Measurements from ENCODE around the gene ZBTB3. TPM values are rescaled to one million over a fixed set of nuclear protein-coding genes. Genes with fewer than 3 reads are reported as not detected.

The ZBTB3 gene
- total RNA-seq (2021; fragmentation: NEBNext Ultra II Directional; extraction: Animal tissue kit (Norgen Biotek cat#: 25700)) = 76.5 and 76.9 TPM in 2 replicates
- polyA plus RNA-seq (2011; rRNA removed) = 30.2 and 39.5 TPM in 2 replicates
- polyA plus RNA-seq (2011; cell fraction: cytosol; rRNA removed) = 32.4 TPM
- polyA plus RNA-seq (2011; cell fraction: nucleus; rRNA removed) = 42.7 TPM
- polyA plus RNA-seq (2012, experiment 1 of 2) = 25.8 to 27.7 TPM (median 26.2 TPM) in 4 replicates
- polyA plus RNA-seq (2012, experiment 2 of 2) = 15.5 TPM
- 90.5 TPM for polyA plus RNA-seq (2013, experiment 1 of 2)
- polyA plus RNA-seq (2013, experiment 2 of 2) = 90.7 TPM
- 56.6 and 78.4 TPM in 2 replicates for polyA minus RNA-seq (2011; rRNA and poly(A)+ RNA removed)
- 36.3 TPM for polyA minus RNA-seq (2011; cell fraction: cytosol; rRNA and poly(A)+ RNA removed)
- 27.4 TPM for polyA minus RNA-seq (2011; cell fraction: nucleus; rRNA and poly(A)+ RNA removed)
- long read RNA-seq, experiment 1, partial matches to known transcripts = 2 of 4 reads
- long read RNA-seq, experiment 1, other reads (novel, unspliced or antisense) = 2 of 4 reads
- long read RNA-seq, experiment 2, partial matches to known transcripts = 0 of 1 reads
- long read RNA-seq, experiment 2, other reads (novel, unspliced or antisense) = 0 of 1 reads

GRCh38 chr11:62753736-62754603 is at the start of gene ZBTB3:
ZBTB3 (minus strand) TSS chr11:62754160; CDS start chr11:62753664, 496 bp downstream.
- H4K5ac ChIP-seq (ENCODE audit: insufficient read length, low read depth, low read length) = peak within 1 kb of the TSS; percentile 98
- H3K79me1 ChIP-seq (ENCODE audit: low read depth, low read length) = peaks cover 16% of the 10 kb centered on the region
- H3K4me1 ChIP-seq (replicated peaks in 1 of 4; ENCODE audit: control insufficient read depth in 3 of 4, insufficient read depth in 4 of 4, low read length in 3 of 4) = peaks cover 4 to 9% (median 6%) of the 10 kb centered on the region in 4 experiments
- H2AFZ ChIP-seq (ENCODE audit: low read length) = peak within 1 kb of the TSS; percentile 99
- peaks cover 10 to 55% of the 10 kb centered on the region in 2 experiments for H3K79me2 ChIP-seq (ENCODE audit: control insufficient read depth in 1 of 2, insufficient read depth in 2 of 2, low read length in 2 of 2)
- peak within 1 kb of the TSS; percentile 39 for H3K56ac ChIP-seq (replicated peaks; ENCODE audit: insufficient read length, low read depth, low read length)
- no peak within 1 kb of the TSS for H3K23ac ChIP-seq (ENCODE audit: insufficient read length)
- POLR2A ChIA-PET (ENCODE audit: partially characterized antibody) = interaction anchor here (0.7 to 16.9 kb wide), 32 partner anchors 8 to 180 kb away, joined by 3 to 192 read pairs (median 6); partner anchors contain the start of genes BSCL2, C11orf98, CSKMT and EEF1G
- CTCF ChIA-PET (ENCODE audit: partially characterized antibody) = interaction anchor here (0.6 to 5.4 kb wide), 14 partner anchors 8 to 160 kb away, joined by 3 to 48 read pairs (median 4); partner anchors contain the start of genes HNRNPUL2, POLR2G, TAF6L and TMEM179B
- peak within 1 kb of the TSS; percentile 74 to 89 (median 82) for H3K4me3 ChIP-seq (ENCODE audit: extremely low read depth in 1 of 4, insufficient read depth in 2 of 4, low read depth in 3 of 4, low read length in 4 of 4)
- H3K23me2 ChIP-seq (ENCODE audit: low read depth, low read length) = no peaks in the 10 kb centered on the region; the same call in 1 of the 2 replicates
- H3K9ac ChIP-seq (replicated peaks in 1 of 4; ENCODE audit: extremely low read depth in 1 of 4, low read depth in 3 of 4, low read length in 3 of 4) = peak within 1 kb of the TSS; percentile 60 to 95 (median 86)
- no peak within 1 kb of the TSS for H2BK20ac ChIP-seq (ENCODE audit: low read length)
- no peak within 1 kb of the TSS for H3K4ac ChIP-seq (replicated peaks; ENCODE audit: insufficient read length, low read depth, low read length)
- FAIRE-seq = peak; percentile 90
- peak within 1 kb of the TSS; percentile 98; the same call in 1 of the 2 replicates for H4K8ac ChIP-seq (ENCODE audit: extremely low read depth, insufficient read depth, low read length)
- no peak within 1 kb of the TSS for H2AK5ac ChIP-seq (ENCODE audit: low read depth, low read length)
- WGBS, 2 experiments (ENCODE audit: extremely low coverage in 1 of 2, insufficient coverage in 1 of 2, insufficient read length in 1 of 2, insufficient replicate concordance in 2 of 2, low coverage in 1 of 2, low lambda C conversion rate in 2 of 2, missing lambda C conversion rate in 1 of 2) = 3% methylated on average over 42 of the region's 47 CpGs; no CpG with 5 or more reads in 1 of the 2 experiments
- peaks cover 14 to 33% (median 17%) of the 10 kb centered on the region in 4 experiments for H3K36me3 ChIP-seq (ENCODE audit: control insufficient read depth in 2 of 4, insufficient read depth in 4 of 4, low read length in 3 of 4)
- no peaks in the 10 kb centered on the region for H3K9me3 ChIP-seq (ENCODE audit: insufficient read depth in 2 of 2, low read depth in 1 of 2, low read length in 1 of 2)
- H2BK15ac ChIP-seq (ENCODE audit: low read length) = no peak within 1 kb of the TSS
- peak; percentile 97 to 99 for DNase-seq (ENCODE audit: low read depth in 1 of 2, low spot score in 2 of 2)
- H4K91ac ChIP-seq (replicated peaks; ENCODE audit: insufficient read length, low read length) = peak within 1 kb of the TSS; percentile 57
- H3K27ac ChIP-seq (ENCODE audit: low read depth, low read length) = peak within 1 kb of the TSS; percentile 86
- H2BK12ac ChIP-seq (ENCODE audit: low read depth, low read length) = peak within 1 kb of the TSS; percentile 82; the same call in 1 of the 2 replicates
- peaks cover 14 to 19% of the 10 kb centered on the region in 2 experiments for H4K20me1 ChIP-seq (replicated peaks in 1 of 2; ENCODE audit: control insufficient read depth in 1 of 2, insufficient read depth in 2 of 2, low read length in 2 of 2)
- peak within 1 kb of the TSS; percentile 99 for H3K18ac ChIP-seq (ENCODE audit: extremely low read depth, low read length)
- no peak within 1 kb of the TSS for H3K14ac ChIP-seq (ENCODE audit: insufficient read length)
- peak within 1 kb of the TSS; percentile 63 to 82 for H3K4me2 ChIP-seq (ENCODE audit: insufficient read depth in 1 of 2, low read depth in 2 of 2, low read length in 2 of 2)
- no peaks in the 10 kb centered on the region for H3K27me3 ChIP-seq (replicated peaks in 1 of 4; ENCODE audit: control insufficient read depth in 3 of 4, extremely low read depth in 1 of 4, insufficient read depth in 3 of 4, low read length in 3 of 4)
- no peak within 1 kb of the TSS for H2BK120ac ChIP-seq (replicated peaks; ENCODE audit: low read depth, low read length)
- peak within 1 kb of the TSS; percentile 96 for H2BK5ac ChIP-seq (ENCODE audit: low read depth, low read length)
- TF ChIP-seq SUZ12 (IDR thresholded peaks at IDR 0.05; ENCODE audit: low read length) (no peak), PHF8 (conservative IDR thresholded peaks at IDR 0.05; ENCODE audit: low read depth, low read length) (peak; percentile 91), BRCA1 (IDR thresholded peaks at IDR 0.05; ENCODE audit: low read depth, low read length) (no peak), RFX5 (IDR thresholded peaks at IDR 0.05; ENCODE audit: borderline replicate concordance, low read depth, low read length) (no peak), JUND (IDR thresholded peaks at IDR 0.05; ENCODE audit: low read length) (no peak), POLR2A (IDR thresholded peaks at IDR 0.05; ENCODE audit: control extremely low read depth in 1 of 2, low read depth in 2 of 2, low read length in 2 of 2) (peak; percentile 37 to 79), CBX5 (IDR thresholded peaks at IDR 0.05; ENCODE audit: low read depth, low read length) (no peak), KDM1A (IDR thresholded peaks at IDR 0.05; ENCODE audit: borderline replicate concordance, low read length) (no peak), TAF7 (optimal IDR thresholded peaks at IDR 0.05; ENCODE audit: borderline replicate concordance, low read depth, low read length) (no peak)
